Dedifferentiated amniotic fluid mesenchymal stem cell (primary cell): ENCODE results near the gene IFIT5.
"Not testable (repeated sequence)": the region's sequence is repeated elsewhere in the genome, so short reads cannot be mapped to it uniquely, and the experiment has no call there.

ENCODE experiments used
- DNase-seq: peaks from one replicate; pipeline ENCODE4 v3.0.0-alpha.2; 2016; ENCODE audit errors: extremely low spot score

IFIT5 gene

GRCh38 chr10:89393898-89394297 lies 20.5 kb upstream of the IFIT5 start:
- no peak for DNase-seq

DNA sequence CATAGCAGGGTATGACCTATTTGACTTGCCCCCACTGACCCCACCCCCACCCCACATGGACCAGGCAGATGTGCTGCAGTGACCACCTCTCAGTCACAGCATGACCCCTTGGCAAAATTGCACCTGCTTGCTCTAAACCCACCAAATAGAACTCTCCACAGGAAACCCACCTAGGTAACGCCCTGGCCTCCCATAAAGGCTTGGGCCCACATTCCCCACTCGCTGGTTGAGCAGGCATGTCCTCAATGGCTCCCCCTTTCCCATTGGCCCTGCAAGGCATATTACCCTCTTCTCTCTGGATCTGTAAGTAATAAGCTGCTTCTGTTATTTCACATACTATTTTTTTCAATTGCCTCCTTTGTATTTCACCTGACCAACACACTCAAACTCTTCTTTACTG lies 19.2 kb upstream of the IFIT5 start:
- DNase-seq, result no peak

DNA sequence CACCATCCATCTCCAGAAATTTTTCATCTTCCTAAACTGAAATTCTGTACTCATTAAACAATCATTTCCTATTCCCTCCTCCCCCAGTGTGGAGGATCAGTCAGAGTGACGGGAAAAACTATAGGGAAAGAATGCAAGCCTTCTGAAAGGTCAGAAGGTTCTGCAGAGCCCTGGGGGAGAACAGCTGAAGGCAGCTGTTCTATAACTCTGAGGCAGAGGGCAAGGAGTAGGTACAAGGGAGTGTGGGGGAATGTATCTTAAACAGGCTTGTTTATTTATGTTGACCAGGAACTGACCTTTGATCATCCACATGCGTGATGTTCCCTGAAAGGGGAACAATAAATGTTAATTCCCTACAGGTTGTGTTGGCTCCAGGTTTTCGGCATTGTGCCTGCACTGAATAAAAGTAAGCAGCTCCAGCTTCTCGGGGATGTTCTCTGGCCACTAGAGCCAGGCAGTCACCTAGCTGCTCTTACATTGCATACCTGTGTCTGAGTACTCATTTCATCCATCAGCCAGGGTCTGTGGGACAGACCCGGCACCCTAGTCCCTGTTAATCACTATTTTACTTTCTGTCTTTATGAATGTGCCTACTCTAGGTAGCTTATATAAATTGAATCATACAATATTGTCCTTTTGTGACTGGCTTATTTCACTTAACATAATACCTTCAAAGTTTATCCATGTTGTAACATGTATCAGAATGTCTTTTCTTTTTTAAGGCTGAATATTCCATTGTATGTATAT lies 16.2 kb upstream of the IFIT5 start:
- no peak for DNase-seq

- DNase-seq, result no peak
These were observed 14.4 kb upstream of the IFIT5 start for GRCh38 chr10:89399956-89400355.

- no peak for DNase-seq
These were observed 11.3 kb upstream of the IFIT5 start for GRCh38 chr10:89403043-89403442.

- no peak for DNase-seq
These were observed 10.0 kb upstream of the IFIT5 start for GRCh38 chr10:89404104-89405047.

GRCh38 chr10:89406178-89406577 lies 8.2 kb upstream of the IFIT5 start:
- not testable (repeated sequence) for DNase-seq

DNA sequence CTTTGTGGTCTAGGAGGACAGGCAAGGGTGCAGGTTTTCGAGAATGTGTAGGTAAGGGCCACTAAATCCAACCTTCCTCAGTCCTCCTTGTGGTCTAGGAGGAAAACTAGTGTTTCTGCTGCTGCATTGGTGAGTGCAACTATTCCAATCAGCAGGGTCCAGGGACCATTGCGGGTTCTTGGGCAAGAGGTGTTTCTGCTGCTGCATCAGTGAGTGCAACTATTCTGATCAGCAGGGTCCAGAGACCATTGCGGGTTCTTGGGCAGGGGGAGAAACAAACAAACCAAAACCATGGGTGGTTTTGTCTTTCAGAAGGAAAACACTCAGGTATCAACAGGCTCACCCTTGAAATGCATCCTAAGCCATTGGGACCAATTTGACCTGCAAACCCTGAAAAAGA lies 6.6 kb upstream of the IFIT5 start:
- DNase-seq, result not testable (repeated sequence)

- DNase-seq, result not testable (repeated sequence)
These were observed 5.1 kb upstream of the IFIT5 start for GRCh38 chr10:89409282-89409681.

- DNase-seq, result not testable (repeated sequence)
These were observed 3.8 kb upstream of the IFIT5 start for GRCh38 chr10:89410551-89410950.

- DNase-seq, result not testable (repeated sequence)
These were observed 3.2 kb upstream of the IFIT5 start for GRCh38 chr10:89411135-89411534.

GRCh38 chr10:89412276-89412675 lies 2.1 kb upstream of the IFIT5 start:
- DNase-seq, result not testable (repeated sequence)

DNA sequence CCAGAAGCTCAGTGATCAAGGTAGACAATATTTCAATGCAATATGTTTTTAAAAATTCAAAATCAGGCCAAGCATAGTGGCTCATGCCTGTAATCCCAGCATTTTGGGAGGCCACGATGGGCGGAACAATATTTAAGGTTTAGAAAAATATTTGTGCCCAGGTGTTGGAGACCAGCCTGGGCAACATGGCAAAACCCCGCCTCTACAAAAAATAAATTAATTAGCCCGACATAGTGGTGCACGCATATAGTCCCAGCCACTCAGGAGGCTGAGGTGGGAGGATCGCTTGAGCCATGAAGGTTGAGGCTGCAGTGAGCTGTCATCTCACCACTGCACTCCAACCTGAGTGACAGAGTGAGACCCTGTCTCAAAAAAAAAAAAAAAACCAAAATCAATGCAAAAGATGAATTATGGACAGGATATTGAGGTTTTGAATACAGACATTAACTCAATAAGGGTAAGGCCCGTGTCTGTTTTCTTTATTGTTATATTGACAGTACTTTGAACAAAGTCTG lies 913 bp upstream of the IFIT5 start:
- no peak for DNase-seq

DNA sequence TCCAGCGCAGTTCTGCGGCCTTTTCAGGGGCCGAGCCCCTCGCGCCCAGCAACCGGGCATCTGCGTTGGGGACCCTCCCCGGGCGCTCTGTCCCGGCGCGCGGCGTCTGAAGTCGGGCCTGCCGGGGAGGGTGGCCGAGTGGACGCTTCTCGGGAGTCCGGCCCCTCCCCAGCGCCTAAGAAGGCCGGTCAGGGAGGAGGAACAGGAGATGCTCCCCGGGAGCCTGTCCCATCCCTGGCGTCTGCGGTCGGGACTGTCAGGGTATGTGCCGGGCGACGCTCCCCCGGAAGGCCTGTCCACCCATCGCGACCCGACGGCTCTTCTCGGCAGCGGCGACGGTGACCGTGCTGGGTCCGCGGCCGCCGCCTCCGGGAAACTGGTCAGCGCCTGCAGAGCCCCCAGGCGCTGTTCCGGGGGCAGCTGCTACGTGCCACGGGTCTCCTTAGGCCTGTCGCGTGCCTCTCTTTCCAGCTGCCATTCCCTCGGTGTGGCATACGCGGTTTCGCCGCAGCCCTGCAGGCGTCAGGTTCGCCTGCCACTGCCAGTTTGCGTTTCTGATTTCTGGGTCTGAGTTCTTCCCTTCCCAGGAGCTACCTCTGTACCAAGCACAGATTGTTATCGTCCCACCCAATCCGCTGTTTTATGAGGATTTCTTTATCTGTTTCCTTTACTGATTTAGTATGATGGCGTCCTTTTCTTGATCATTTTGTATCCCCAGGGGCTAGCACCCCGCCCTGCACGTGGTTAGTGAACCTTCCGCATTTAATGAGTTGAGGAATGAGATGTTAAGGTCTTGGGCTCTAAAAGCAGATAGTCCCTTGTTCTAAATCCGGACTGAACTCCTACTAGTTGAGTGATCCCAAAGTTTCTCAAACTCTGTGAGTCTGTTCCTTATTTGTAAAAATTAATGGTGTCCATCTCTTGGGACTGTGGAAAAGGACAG lies 782 bp downstream of the IFIT5 start:
- DNase-seq, result no peak

DNA sequence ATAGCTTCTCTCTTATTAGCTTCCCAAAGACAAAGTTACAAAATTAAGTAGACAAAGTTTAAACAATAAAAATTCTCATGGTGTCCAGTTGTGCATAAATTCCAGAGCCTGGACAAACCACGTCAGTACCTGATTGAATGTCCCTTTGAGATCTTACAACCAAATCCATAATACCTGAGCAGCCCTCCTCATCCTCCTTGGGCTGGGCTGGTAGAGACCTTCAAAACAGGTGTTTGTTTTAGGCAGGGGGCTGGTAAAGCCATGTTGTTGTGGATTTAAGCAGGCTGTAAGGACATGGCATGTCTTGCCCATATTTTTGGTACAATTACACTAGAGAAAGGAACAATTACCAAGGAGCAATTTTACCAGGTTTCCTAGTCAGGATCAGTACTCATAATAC lies 2.1 kb downstream of the IFIT5 start:
- DNase-seq, result no peak

DNA sequence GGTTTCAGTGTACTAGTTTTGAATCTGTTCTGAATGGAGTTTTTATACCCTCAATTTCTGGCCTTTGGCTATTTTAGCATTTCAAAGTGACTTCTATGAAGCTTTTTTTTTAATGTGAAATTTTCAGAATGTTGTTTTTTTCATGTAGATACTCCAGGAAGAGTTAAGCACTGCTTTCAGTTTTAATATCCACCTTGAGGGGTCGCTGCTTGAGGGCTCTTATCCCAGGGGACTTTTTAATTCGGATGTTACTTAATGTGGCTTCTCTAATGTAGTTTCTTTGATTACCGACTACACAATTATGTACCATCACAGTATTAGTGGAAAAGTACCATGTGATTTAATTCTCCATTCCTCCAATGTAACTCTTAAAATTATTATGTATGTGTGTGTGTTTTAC lies 5.2 kb downstream of the IFIT5 start:
- peak; percentile 33 for DNase-seq

GRCh38 chr10:89421018-89421476 lies 6.7 kb downstream of the IFIT5 start:
- DNase-seq, result no peak

DNA sequence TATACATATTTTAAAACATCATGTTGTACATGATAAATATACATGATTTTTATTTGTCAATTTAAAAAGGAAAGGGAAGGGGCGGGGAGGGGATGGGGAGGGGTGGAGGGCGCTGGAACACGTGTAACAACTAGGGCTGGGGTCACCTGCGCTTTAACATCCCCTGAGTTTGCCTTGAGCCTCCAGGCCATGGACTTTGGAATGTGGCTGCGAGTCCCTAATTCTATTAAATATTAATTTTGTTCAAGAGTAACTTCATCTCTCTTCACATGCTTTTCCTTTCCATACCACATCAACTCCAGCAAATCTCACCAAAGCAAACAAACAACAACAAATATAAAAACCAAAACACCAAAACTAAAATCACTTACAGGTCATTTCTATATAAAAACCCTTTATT lies 10.6 kb downstream of the IFIT5 start:
- no peak for DNase-seq

DNA sequence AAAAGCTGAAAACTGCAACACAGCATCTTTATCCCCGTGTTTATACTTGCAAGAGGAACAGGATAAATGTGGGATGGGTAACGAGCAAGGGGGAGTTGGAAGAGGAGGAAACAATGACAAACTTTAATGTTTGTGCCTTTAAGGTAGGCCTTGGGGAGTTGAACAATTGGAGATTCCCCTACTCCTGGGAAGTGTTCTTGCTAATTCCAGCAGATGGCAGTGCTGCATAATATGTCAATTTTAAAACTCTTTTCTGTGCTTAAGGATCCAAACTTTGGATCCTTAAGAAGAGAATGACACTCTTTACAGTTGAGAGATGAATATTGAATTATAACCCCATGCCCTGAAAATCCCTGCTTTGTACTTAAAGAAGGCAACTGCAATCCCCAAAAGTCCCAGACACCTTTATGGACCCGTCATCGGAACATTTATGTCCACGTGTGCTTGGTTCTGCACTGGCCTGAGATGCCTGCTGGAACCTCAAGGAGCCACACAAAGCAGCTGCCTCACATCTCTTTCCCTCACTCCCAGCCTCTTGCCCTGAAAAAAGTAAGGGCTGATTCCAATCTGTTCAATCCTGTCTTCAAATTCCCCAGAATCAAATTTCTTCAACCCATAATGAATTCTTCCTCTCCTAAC lies 12.0 kb downstream of the IFIT5 start:
- DNase-seq, result peak; percentile 65

- peak; percentile 58 for DNase-seq
These were observed 13.3 kb downstream of the IFIT5 start for GRCh38 chr10:89427629-89428028.

DNA sequence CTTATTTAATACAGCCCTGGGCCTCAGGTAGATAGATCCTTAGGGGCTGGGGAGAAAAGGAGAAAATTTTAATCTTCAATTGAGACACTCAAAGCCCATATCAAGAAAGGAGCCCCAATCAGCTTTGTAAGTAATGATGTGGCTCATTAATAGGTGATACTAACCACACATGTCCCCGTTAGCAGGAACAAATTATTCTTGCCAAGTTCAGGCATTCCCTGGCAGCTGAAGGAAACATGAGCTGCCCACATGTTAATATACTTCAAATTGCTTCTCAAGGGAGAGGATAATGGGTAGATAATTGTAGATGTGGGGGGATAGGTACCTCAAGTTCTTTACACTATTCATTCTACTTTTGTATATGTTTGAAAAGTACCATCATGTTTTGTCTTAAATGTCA lies 14.5 kb downstream of the IFIT5 start:
- no peak for DNase-seq
